Urinary bladder (tissue), 4 donors: Measurements from ENCODE around the gene MAG. TPM values are rescaled to one million over a fixed set of nuclear protein-coding genes. Genes with fewer than 3 reads are reported as not detected.
"Not testable (repeated sequence)": the region's sequence is repeated elsewhere in the genome, so short reads cannot be mapped to it uniquely, and the experiment has no call there.

ENCODE experiments used
- DNase-seq: peaks from one replicate; pipeline ENCODE4 v3.0.0-alpha.2; 2015; ENCODE audit errors: extremely low spot score
- H3K27ac ChIP-seq: one replicate; pipeline ENCODE4 v1.5.1; 2013; ENCODE audit warnings: low read depth, mild to moderate bottlenecking, moderate library complexity
- H3K36me3 ChIP-seq: one replicate; pipeline ENCODE4 v1.6.1; 2013; ENCODE audit warnings: mild to moderate bottlenecking, moderate library complexity; ENCODE audit not compliant: insufficient read depth
- H3K4me1 ChIP-seq: one replicate; pipeline ENCODE4 v1.6.1; 2013; ENCODE audit warnings: mild to moderate bottlenecking, moderate library complexity; ENCODE audit not compliant: insufficient read depth
- H3K4me3 ChIP-seq: one replicate; pipeline ENCODE4 v1.5.1; 2013; ENCODE audit warnings: low read depth, low read length
- WGBS: extraction: QIAGEN DNeasy Blood & Tissue Kit; methylation state at CpG from one replicate; pipeline ENCODE4 v1.1.7; 2013; 5-methylcytosine and 5-hydroxymethylcytosine counted together
- polyA plus RNA-seq: library from polyadenylated mRNA; stranded (reverse); fragments of 200-250 nt; gene quantifications from one replicate; pipeline ENCODE4 v1.2.3, GENCODE V29; 2013
- total RNA-seq: library from RNA; depleted of rRNA; stranded (reverse); fragments of >200 nt; gene quantifications from one replicate; pipeline ENCODE4 v1.2.3, GENCODE V29; 2014
- donor health status: healthy with polysubstance abuse.
- donor health status: healthy.

Gene MAG
- total and polyA plus RNA-seq, 2 donors, result 0.20 to 6.1 TPM

- Histone ChIP-seq H3K4me1 (no peaks in the 10 kb centered on the region), H3K27ac (no peak overlapping the region), H3K4me3 (no peak overlapping the region), H3K36me3 (no peaks in the 10 kb centered on the region)
- WGBS, result 77% methylated on average over 17 of the region's 17 CpGs
- no peak for DNase-seq
These were observed 7.5 kb upstream of the MAG start for GRCh38 chr19:35284153-35285094.

DNA sequence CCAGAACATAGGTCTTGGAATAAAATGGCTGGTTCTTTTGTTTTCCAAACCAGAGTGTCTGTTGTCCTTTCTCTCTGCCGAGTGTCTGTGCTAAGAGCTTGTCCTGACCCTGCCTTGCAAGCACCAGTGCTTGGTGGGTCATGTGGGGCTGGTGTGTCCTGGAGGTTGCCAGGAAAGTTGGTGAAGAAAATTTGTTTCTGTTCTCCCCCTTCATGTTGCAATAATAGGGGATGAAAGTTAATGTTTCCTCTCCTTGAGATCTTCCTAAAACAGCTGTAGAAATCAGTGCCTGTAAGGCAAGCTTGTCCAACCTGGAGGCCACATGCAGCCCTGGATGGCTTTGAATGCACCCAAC is 6.9 kb upstream of the MAG start:
- H3K27ac ChIP-seq, result no peak overlapping the region
- DNase-seq, result no peak
- 57% methylated on average over 1 of the region's 1 CpG for WGBS

DNA sequence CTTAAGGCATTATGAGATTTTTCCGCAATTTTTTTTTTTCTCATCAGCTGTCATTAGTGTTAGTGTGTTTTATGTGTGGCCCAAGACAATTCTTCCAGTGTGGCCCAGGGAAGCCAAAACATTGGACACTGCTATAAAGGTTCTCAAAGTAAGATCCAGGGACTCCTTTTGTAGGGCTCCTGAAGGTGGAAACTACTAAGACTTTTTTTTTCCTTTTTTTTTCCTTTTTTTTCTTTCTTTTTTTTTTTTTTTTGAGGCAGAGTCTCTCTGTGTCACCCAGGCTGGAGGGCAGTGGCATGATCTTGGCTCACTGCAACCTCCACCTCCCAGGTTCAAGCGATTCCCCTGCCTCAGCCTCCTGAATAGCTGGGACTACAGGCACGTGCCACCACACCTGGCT is 6.5 kb upstream of the MAG start:
- H3K4me1 ChIP-seq, H3K27ac ChIP-seq: not testable (repeated sequence)

More for the DNA sequence above, 6.9 kb upstream of the MAG start:
- H3K4me1 ChIP-seq, result no peaks in the 10 kb centered on the region
- H3K4me3 ChIP-seq, result no peak overlapping the region
- H3K36me3 ChIP-seq, result no peaks in the 10 kb centered on the region

DNA sequence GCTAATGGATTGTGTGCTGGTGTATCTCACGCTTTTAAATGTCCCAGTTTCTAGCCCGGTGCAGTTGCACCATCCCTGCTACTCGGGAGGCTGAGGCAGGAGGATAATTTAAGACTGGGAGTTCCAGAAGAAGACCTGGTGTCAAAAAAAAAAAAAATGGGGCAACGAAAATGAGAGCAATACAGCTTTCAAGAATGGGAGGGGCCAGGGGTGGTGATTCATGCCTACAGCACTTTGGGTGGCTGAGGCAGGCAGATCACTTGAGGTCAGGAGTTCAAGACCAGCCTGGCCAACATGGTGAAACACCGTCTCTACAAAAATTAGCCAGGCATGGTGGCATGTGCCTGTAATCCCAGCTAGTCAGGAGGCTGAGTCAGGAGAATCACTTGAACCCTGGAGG is 5.9 kb upstream of the MAG start:
- H3K4me3 ChIP-seq, DNase-seq, H3K27ac ChIP-seq, H3K36me3 ChIP-seq, H3K4me1 ChIP-seq: not testable (repeated sequence)
- WGBS, result 84% methylated on average over 5 of the region's 5 CpGs

More for the DNA sequence above, 6.5 kb upstream of the MAG start:
- not testable (repeated sequence) for H3K36me3 ChIP-seq, DNase-seq, H3K4me3 ChIP-seq
- 91% methylated on average over 3 of the region's 3 CpGs for WGBS

DNA sequence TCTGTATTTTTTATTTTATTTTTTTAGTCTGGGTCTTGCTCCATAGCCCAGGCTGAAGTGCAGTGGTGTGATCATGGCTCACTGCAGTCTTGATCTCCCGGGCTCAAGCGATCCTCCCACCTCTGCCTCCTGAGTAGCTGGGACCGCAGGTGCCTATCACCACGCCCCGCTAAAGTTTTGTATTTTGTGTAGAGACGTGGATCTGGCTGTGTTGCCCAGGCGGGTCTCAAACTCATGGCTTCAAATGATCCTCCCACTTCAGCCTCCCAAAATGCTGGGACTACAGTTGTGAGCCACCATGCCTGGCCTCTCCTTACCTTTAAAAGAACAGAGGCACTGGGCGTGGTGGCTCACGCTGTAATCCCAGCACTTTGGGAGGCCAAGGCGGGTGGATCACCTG is 4.2 kb upstream of the MAG start:
- DNase-seq, result no peak

GRCh38 chr19:35288331-35288730 is 3.6 kb upstream of the MAG start:
- no peak for DNase-seq
- no peak overlapping the region for H3K4me3 ChIP-seq
- H3K4me1 ChIP-seq, result no peaks in the 10 kb centered on the region
- H3K27ac ChIP-seq, result no peak overlapping the region
- no peaks in the 10 kb centered on the region for H3K36me3 ChIP-seq
- WGBS, result 66% methylated on average over 2 of the region's 2 CpGs

More for the DNA sequence above, 4.2 kb upstream of the MAG start:
- no peaks in the 10 kb centered on the region for H3K4me1 ChIP-seq
- H3K36me3 ChIP-seq, result no peaks in the 10 kb centered on the region
- no peak overlapping the region for H3K27ac ChIP-seq
- 91% methylated on average over 10 of the region's 10 CpGs for WGBS
- H3K4me3 ChIP-seq, result no peak overlapping the region

- H3K4me3 ChIP-seq, result no peak overlapping the region
- no peak overlapping the region for H3K27ac ChIP-seq
- no peaks in the 10 kb centered on the region for H3K4me1 ChIP-seq
- H3K36me3 ChIP-seq, result no peaks in the 10 kb centered on the region
- WGBS, result 60% methylated on average over 5 of the region's 5 CpGs
- DNase-seq, result no peak
These were observed 3.1 kb upstream of the MAG start for GRCh38 chr19:35288906-35289305.

DNA sequence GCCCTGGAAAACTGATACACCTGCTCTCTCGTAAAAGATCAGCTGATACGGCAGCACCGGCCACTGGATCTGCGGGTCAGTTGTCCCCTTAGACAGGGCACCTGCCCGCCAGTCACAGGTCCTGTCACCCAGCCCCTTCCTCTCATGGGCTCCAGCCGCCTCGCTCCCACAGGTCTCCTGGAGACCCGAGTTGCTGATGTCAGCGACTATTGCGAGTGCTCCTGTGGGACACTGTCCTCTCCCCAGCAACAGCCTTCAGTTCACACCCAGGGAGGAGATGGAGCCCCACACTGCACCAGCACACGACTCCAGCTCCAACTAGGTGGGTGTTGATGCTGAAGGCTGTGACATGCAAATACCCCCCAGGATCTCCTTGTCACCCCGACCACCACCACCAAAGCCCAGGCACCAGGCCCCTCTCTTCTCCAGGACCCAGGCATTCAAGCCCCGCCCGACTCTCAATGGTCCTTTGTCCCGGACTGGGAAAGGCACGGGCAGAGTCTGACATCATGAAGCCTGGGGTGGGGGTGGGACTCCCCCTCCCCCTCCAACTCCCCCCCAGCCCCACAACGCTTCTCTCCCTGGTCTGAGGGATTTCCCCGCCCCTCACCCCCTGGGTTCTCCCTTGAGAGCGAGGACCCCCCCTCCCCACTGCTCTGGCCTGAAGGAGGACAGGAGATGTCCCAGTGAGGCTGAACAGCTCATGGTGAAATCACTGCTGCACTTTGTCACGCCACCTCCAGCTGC is 1.4 kb upstream of the MAG start:
- DNase-seq, result no peak
- H3K36me3 ChIP-seq, result no peaks in the 10 kb centered on the region
- no peak overlapping the region for H3K27ac ChIP-seq
- 67% methylated on average over 20 of the region's 20 CpGs for WGBS
- no peaks in the 10 kb centered on the region for H3K4me1 ChIP-seq
- H3K4me3 ChIP-seq, result no peak overlapping the region

DNA sequence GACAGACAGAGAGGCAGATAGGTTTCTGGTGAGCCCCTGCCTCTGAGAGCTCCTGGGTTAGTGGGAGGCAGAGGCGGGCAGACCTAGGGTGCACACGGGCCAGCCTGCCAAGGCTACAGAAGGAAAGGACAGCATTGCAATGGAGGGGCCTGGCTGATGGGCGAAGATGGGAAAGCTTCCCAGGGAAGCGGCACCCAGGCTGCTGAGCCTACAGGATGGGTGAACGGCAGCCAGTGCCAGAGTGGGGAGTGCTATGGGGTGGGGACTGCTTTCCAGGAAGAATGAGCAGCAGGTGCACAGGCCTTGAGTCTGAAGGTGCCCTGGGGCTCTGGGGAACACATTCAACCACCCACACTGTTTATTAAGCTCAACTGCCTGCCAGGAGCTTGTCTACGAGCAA is 702 bp upstream of the MAG start:
- no peak for DNase-seq
- H3K4me3 ChIP-seq, result no peak overlapping the region
- H3K27ac ChIP-seq, result no peak overlapping the region
- 69% methylated on average over 6 of the region's 6 CpGs for WGBS
- H3K36me3 ChIP-seq, result no peaks in the 10 kb centered on the region
- H3K4me1 ChIP-seq, result no peaks in the 10 kb centered on the region

GRCh38 chr19:35292421-35293362 is 731 bp downstream of the MAG start:
- 56% methylated on average over 23 of the region's 23 CpGs for WGBS
- DNase-seq, result no peak
- H3K36me3 ChIP-seq, result no peaks in the 10 kb centered on the region
- H3K27ac ChIP-seq, result no peak overlapping the region
- no peaks in the 10 kb centered on the region for H3K4me1 ChIP-seq
- no peak overlapping the region for H3K4me3 ChIP-seq

DNA sequence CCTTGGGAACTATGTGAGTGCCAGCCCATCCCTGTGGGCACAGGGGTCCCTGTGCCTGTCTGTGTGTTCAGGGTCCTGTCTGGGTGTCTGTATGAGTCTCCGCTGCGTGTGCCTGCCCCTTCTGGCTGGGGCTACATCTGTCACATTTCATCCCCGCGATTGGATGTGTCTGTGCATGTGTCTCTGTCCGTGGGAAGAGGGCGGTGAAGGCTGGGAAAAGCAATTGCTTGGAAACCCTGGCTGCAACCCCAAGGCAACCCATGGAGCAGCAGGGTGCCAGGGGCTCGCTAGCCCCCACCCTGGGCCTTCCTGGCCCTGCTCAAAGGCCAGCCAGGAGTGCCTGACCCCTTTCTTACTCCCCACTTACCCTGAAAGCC is 1.4 kb downstream of the MAG start:
- Histone ChIP-seq H3K4me1 (no peaks in the 10 kb centered on the region), H3K4me3 (no peak overlapping the region), H3K36me3 (no peaks in the 10 kb centered on the region), H3K27ac (no peak overlapping the region)
- 17% methylated on average over 7 of the region's 7 CpGs for WGBS
- DNase-seq, result no peak

DNA sequence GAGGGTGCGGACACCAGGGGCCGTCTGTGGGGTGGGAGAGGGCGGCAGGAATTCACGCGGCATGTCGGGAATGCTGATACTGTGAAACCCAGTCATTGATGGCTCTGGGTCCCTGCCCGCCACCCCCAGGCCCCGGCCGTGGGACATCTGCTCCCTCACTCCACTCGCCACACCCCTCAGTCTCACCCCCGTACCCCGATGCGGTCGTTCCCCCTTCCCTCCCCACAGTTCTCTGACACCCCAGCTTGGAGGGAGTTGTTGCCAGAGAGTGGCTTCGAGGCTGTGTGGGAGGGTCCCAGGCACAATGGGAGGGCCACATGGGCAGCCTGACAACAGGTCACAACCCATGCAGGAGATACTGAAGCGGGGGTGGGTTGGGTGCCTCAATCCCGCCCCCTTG is 1.8 kb downstream of the MAG start:
- no peaks in the 10 kb centered on the region for H3K36me3 ChIP-seq
- 37% methylated on average over 17 of the region's 17 CpGs for WGBS

DNA sequence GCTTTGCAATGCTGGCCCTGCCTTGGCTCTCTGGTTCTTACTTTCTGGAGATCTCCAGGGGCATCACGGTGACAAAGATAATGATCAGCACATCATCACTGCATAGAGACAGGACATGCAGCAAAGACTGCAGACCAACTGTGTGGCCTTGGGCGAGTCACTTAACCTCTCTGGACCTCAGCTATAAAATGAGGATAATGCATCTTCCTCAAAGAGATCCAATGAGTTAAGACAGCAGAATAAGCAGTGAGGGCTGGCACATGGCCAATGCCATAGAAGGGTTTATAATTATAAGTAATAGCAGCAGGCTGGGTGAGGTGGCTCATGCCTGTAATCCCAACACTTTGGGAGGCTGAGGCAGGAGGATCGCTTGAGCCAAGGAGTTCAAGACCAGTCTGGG is 2.4 kb downstream of the MAG start:
- WGBS, result 64% methylated on average over 3 of the region's 3 CpGs
- no peak for DNase-seq
- Histone ChIP-seq H3K4me1 (no peaks in the 10 kb centered on the region), H3K36me3 (no peaks in the 10 kb centered on the region), H3K4me3 (no peak overlapping the region), H3K27ac (no peak overlapping the region)

More for the DNA sequence above, 1.8 kb downstream of the MAG start:
- Histone ChIP-seq H3K4me3 (no peak overlapping the region), H3K27ac (no peak overlapping the region), H3K4me1 (no peaks in the 10 kb centered on the region)
- no peak for DNase-seq
